Endodermal cell (in vitro differentiated cells): ENCODE results near the gene SESN1. TPM values are rescaled to one million over a fixed set of nuclear protein-coding genes. Genes with fewer than 3 reads are reported as not detected.
A peak's percentile ranks its signal among the peaks of the same experiment; 100 is the strongest.

Source experiments
- DNase-seq: peaks from one replicate; pipeline ENCODE4 v3.0.0-alpha.2; 2017
- H3K27ac ChIP-seq: 2 replicates; pipeline ENCODE4 v1.5.1; 2013; ENCODE audit warnings: mild to moderate bottlenecking, low read depth, low read length, moderate library complexity
- H3K27me3 ChIP-seq: 2 replicates; pipeline ENCODE4 v1.6.1; 2013; ENCODE audit warnings: mild to moderate bottlenecking, low read length, moderate library complexity; ENCODE audit not compliant: insufficient read depth, control insufficient read depth, poor library complexity, severe bottlenecking
- H3K36me3 ChIP-seq: 2 replicates; pipeline ENCODE4 v1.7.0; 2013; ENCODE audit warnings: mild to moderate bottlenecking, low read length, moderate library complexity; ENCODE audit not compliant: control insufficient read depth, insufficient read depth
- H3K4me1 ChIP-seq: one replicate; pipeline ENCODE4 v1.7.0; 2013; ENCODE audit warnings: low read length; ENCODE audit not compliant: control insufficient read depth, insufficient read depth
- H3K4me3 ChIP-seq: 2 replicates; pipeline ENCODE4 v1.5.1; 2013; ENCODE audit warnings: mild to moderate bottlenecking, low read length, moderate library complexity
- H3K9ac ChIP-seq: 2 replicates; pipeline ENCODE4 v1.6.1; 2013; ENCODE audit warnings: mild to moderate bottlenecking, low read length, moderate library complexity; ENCODE audit not compliant: poor library complexity, severe bottlenecking; ENCODE audit errors: extremely low read depth
- H3K9me3 ChIP-seq: 2 replicates; pipeline ENCODE4 v1.6.1; 2013; ENCODE audit warnings: mild to moderate bottlenecking, low read length, moderate library complexity; ENCODE audit not compliant: control insufficient read depth
- H3K27ac Mint-ChIP-seq: 2 replicates; pipeline ENCODE4 v1.8.0; 2020; ENCODE audit warnings: mixed read lengths
- H3K27me3 Mint-ChIP-seq: 2 replicates; pipeline ENCODE4 v1.8.0; 2021; ENCODE audit warnings: mild to moderate bottlenecking, mixed read lengths; ENCODE audit not compliant: insufficient read depth
- H3K36me3 Mint-ChIP-seq: 2 replicates; pipeline ENCODE4 v1.8.0; 2020; ENCODE audit warnings: low read depth, mixed read lengths
- H3K4me1 Mint-ChIP-seq: 2 replicates; pipeline ENCODE4 v1.8.0; 2020; ENCODE audit warnings: mixed read lengths
- H3K4me3 Mint-ChIP-seq: 2 replicates; pipeline ENCODE4 v1.8.0; 2020; ENCODE audit warnings: mild to moderate bottlenecking, moderate library complexity, mixed read lengths
- H3K9me3 Mint-ChIP-seq: 2 replicates; pipeline ENCODE4 v1.8.0; 2020; ENCODE audit warnings: mild to moderate bottlenecking, mixed read lengths
- WGBS, 2 experiments: methylation state at CpG; one replicate each; pipeline versions ENCODE4 v1.1.5 to v1.1.7; 2013; ENCODE audit warnings: missing lambda C conversion rate in 2 of 2, mixed read lengths in 1 of 2; ENCODE audit not compliant: insufficient coverage in 1 of 2, insufficient read length in 1 of 2; 5-methylcytosine and 5-hydroxymethylcytosine counted together
- total RNA-seq, 2 donors: library from RNA; stranded (reverse); fragmentation: NEBNext Ultra II Directional in 1 of 2; extraction: Animal tissue kit (Norgen Biotek cat#: 25700) in 1 of 2; gene quantifications; 2 replicates in 1 of 2; 3 replicates in 1 of 2; pipeline ENCODE4 v1.2.1, GENCODE V29; 2021
- TF ChIP-seq, protein P1 (sequence below): fragments of 200-600 bp; sonication (generic); conservative IDR thresholded peaks from 2 replicates; pipeline ENCODE4 v1.5.0; 2021; ENCODE audit warnings: antibody characterized with exemption, mild to moderate bottlenecking

SESN1 gene
- total RNA-seq, 2 donors from 2014 or later: 7.5 to 13.1 TPM

DNA sequence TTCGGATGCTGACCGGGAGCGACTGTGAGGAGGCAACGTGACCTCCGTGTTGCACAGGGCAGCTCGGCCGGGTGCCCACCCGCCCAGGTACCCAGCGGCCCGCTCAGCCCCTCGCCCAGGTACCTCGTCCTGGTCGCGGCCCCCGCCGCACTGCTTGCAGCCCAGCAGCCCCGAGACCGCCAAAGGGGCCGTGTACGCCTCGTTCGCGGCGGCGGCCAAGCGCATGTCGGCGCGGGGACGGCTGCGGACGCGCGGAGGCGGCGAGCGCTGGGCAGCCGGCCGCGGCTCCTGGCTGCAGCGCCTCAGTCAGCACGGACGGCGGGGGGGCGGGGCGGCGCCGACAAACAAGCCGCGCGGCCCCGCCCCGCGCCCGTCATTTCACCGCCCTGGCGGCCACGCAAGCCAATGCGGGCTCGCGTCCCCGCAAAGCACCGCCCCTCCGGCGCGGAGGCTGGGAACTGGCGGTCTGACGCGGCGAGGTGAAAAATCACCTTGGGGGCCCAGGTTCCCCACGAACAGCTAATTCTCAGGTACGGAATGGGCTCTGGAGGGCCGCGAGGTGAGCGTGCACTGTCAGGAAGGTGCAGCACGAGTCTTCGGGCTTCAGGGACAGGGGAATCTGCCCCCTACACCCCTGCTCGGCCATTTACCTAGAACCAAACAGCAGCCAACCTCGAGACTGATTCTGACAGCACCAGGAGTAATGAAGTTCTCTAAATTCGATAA, 85.2 kb downstream of the SESN1 start:
- Mint-ChIP-seq H3K4me1 (peaks cover 20% of the 10 kb centered on the region), H3K4me3 (peak overlapping the region; percentile 79), H3K27ac (peak overlapping the region; percentile 96), H3K27me3 (peaks cover 1% of the 10 kb centered on the region), H3K36me3 (no peaks in the 10 kb centered on the region), H3K9me3 (no peaks in the 10 kb centered on the region)
- H3K9ac ChIP-seq: peak overlapping the region; percentile 54
- H3K4me1 ChIP-seq: no peaks in the 10 kb centered on the region
- H3K4me3 ChIP-seq: peak overlapping the region; percentile 86
- H3K9me3 ChIP-seq: no peaks in the 10 kb centered on the region
- peak; percentile 96 for DNase-seq
- no peak overlapping the region for H3K27ac ChIP-seq
- TF ChIP-seq, protein P1, sequence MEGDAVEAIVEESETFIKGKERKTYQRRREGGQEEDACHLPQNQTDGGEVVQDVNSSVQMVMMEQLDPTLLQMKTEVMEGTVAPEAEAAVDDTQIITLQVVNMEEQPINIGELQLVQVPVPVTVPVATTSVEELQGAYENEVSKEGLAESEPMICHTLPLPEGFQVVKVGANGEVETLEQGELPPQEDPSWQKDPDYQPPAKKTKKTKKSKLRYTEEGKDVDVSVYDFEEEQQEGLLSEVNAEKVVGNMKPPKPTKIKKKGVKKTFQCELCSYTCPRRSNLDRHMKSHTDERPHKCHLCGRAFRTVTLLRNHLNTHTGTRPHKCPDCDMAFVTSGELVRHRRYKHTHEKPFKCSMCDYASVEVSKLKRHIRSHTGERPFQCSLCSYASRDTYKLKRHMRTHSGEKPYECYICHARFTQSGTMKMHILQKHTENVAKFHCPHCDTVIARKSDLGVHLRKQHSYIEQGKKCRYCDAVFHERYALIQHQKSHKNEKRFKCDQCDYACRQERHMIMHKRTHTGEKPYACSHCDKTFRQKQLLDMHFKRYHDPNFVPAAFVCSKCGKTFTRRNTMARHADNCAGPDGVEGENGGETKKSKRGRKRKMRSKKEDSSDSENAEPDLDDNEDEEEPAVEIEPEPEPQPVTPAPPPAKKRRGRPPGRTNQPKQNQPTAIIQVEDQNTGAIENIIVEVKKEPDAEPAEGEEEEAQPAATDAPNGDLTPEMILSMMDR: peak; percentile 25
- H3K27me3 ChIP-seq: peaks cover 5% of the 10 kb centered on the region
- whole genome bisulfite sequencing, 2 experiments: 0 to 1% methylated on average over 13 to 80 of the region's 80 CpGs
- H3K36me3 ChIP-seq: no peaks in the 10 kb centered on the region

DNA sequence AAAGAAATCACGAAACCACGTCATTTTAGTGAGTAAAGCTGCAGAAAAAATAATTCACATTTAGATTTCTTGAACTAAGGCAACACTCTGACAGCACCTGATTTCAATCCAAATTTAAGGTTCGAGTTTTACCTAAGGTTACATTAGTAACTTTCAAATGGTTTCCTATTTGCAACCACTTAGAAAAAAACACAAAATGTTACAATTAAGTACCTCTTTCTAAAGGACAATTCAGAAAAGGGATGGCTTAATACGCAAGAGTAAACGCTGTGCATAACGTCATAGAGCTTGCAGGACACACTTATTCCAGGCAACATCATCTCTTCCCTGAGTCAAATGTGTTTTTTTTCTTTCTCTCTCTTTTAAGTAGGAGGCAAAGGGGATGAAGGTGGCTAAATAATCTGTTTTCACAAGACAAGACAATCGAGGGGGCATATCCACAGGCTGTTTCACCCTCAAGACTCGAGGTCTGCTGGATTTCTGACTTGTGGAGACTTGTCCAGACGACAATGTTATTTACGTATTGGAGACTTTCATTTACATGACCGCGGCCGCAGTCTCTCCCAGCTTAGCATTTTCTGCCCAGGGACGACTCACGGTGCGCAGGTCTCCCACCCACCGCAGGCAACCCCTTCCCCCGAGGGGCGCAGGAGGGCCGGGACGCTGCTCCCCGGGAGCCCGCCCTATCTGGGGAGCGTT, 86.0 kb downstream of the SESN1 start:
- Mint-ChIP-seq H3K4me3 (peak overlapping the region; percentile 79), H3K36me3 (no peaks in the 10 kb centered on the region), H3K27me3 (peaks cover 1% of the 10 kb centered on the region), H3K27ac (peak overlapping the region; percentile 87), H3K4me1 (peaks cover 20% of the 10 kb centered on the region), H3K9me3 (no peaks in the 10 kb centered on the region)
- TF ChIP-seq, protein P1: no peak
- peaks cover 5% of the 10 kb centered on the region for H3K27me3 ChIP-seq
- peak overlapping the region; percentile 6 for H3K27ac ChIP-seq
- no peak for DNase-seq
- H3K36me3 ChIP-seq: no peaks in the 10 kb centered on the region
- no peaks in the 10 kb centered on the region for H3K4me1 ChIP-seq
- H3K9me3 ChIP-seq: no peaks in the 10 kb centered on the region
- peak overlapping the region; percentile 86 for H3K4me3 ChIP-seq
- WGBS, 2 experiments: 10 to 12% methylated on average over 16 to 24 of the region's 24 CpGs
- H3K9ac ChIP-seq: peak overlapping the region; percentile 49

DNA sequence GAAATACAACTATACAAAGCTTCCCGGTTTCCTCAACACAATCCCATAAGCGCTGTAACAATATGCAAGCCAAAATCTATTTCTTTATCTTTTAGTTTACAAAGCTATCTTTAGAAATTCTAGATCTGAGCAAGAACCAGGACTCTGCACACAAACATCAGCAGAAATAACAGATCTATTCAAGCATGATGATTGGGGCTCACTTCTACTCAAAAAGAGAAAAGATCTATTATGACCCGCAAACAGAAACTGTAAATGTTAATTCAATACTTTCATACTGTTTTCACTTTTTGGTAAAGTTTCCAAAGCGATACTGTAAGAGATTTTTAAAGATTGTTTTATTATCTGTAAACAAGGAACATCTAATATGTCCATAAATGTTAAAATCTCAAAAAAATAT, 86.6 kb downstream of the SESN1 start:
- no peaks in the 10 kb centered on the region for H3K9me3 ChIP-seq
- H3K4me1 ChIP-seq: no peaks in the 10 kb centered on the region
- peak overlapping the region; percentile 79 for H3K4me3 Mint-ChIP-seq
- H3K27me3 ChIP-seq: peaks cover 5% of the 10 kb centered on the region
- H3K4me3 ChIP-seq: peak overlapping the region; percentile 86
- TF ChIP-seq, protein P1: no peak
- no peak overlapping the region for H3K27ac ChIP-seq
- H3K36me3 Mint-ChIP-seq: no peaks in the 10 kb centered on the region
- peaks cover 18% of the 10 kb centered on the region for H3K4me1 Mint-ChIP-seq
- H3K36me3 ChIP-seq: no peaks in the 10 kb centered on the region
- no peak overlapping the region for H3K9ac ChIP-seq
- no peak overlapping the region for H3K27ac Mint-ChIP-seq
- 83 to 96% methylated on average over 2 to 3 of the region's 4 CpGs for WGBS, 2 experiments
- no peaks in the 10 kb centered on the region for H3K9me3 Mint-ChIP-seq
- no peak for DNase-seq
- peaks cover 1% of the 10 kb centered on the region for H3K27me3 Mint-ChIP-seq
